ENCODE results near the gene POU6F2. TPM values are rescaled to one million over a fixed set of nuclear protein-coding genes. Genes with fewer than 3 reads are reported as not detected.

Gene POU6F2
- total RNA-seq, 6 experiments from 2014 or later = 0.12 to 2.1 (median 0.64) TPM; not detected in 2

GRCh38 chr7:39417642-39418041 lies 439.9 kb downstream of the POU6F2 start:
- no peaks in the 10 kb centered on the region for H3K36me3 ChIP-seq
- no peaks in the 10 kb centered on the region for H3K9me3 ChIP-seq
- peaks cover 0 to 9% (median 0%) of the 10 kb centered on the region in 4 donors for H3K4me1 ChIP-seq
- intact Hi-C loops (cut with DNase I) = no loop called here
- DNase-seq = no peak
- no peak overlapping the region for H3K27ac ChIP-seq
- WGBS (ENCODE audit: insufficient coverage, low coverage, low lambda C conversion rate, missing lambda C conversion rate) = 60% methylated on average over 1 of the region's 1 CpG
- H3K27me3 ChIP-seq = no peaks in the 10 kb centered on the region
- no peak for TF ChIP-seq POLR2A (IDR thresholded peaks at IDR 0.05)
- peak in 1 of 4 donors; percentile 9 for TF ChIP-seq CTCF (IDR thresholded peaks at IDR 0.05)
- H3K4me3 ChIP-seq = no peak overlapping the region
- ATAC-seq = no peak

GRCh38 chr7:39421251-39421650 lies 443.5 kb downstream of the POU6F2 start:
- H3K36me3 ChIP-seq = no peaks in the 10 kb centered on the region
- intact Hi-C loops (cut with DNase I) = no loop called here
- 71% methylated on average over 2 of the region's 2 CpGs for WGBS (ENCODE audit: insufficient coverage, low coverage, low lambda C conversion rate, missing lambda C conversion rate)

DNA sequence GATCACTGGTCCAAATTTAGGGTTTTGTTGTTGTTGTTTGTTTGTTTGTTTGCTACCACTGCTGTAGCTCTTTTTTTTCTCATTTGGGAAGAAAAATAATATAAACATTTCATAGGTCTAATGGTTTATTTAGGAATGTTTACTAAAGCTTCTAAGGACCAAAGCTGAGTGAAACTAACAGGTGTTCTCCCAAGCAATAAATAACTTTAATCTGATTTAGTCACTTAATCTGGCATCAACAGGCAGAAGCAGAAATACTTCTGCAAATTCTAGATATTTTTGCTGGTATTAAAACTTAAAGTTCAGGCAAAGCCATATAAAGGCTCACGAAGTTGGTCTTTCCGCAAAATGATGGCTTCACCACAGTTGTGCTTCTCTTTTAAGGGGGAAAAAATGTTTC lies 444.0 kb downstream of the POU6F2 start:
- no peak for DNase-seq
- Histone ChIP-seq H3K9me3 (no peaks in the 10 kb centered on the region), H3K4me1 (no peaks in the 10 kb centered on the region), H3K36me3 (no peaks in the 10 kb centered on the region), H3K27ac (no peak overlapping the region), H3K4me3 (no peak overlapping the region), H3K27me3 (no peaks in the 10 kb centered on the region)
- TF ChIP-seq CTCF (IDR thresholded peaks at IDR 0.05) (no peak), POLR2A (IDR thresholded peaks at IDR 0.05) (no peak)
- intact Hi-C loops (cut with DNase I) = no loop called here
- 75% methylated on average over 2 of the region's 2 CpGs for WGBS (ENCODE audit: insufficient coverage, low coverage, low lambda C conversion rate, missing lambda C conversion rate)
- no peak for ATAC-seq

More at GRCh38 chr7:39421251-39421650, 443.5 kb downstream of the POU6F2 start:
- no peak overlapping the region for H3K27ac ChIP-seq
- H3K4me1 ChIP-seq = no peaks in the 10 kb centered on the region
- TF ChIP-seq POLR2A (IDR thresholded peaks at IDR 0.05) = no peak
- no peaks in the 10 kb centered on the region for H3K27me3 ChIP-seq
- no peak for DNase-seq
- no peaks in the 10 kb centered on the region for H3K9me3 ChIP-seq
- no peak for ATAC-seq
- H3K4me3 ChIP-seq = no peak overlapping the region

GRCh38 chr7:39428221-39428620 lies 450.5 kb downstream of the POU6F2 start:
- Histone ChIP-seq H3K4me3 (no peak overlapping the region), H3K9me3 (no peaks in the 10 kb centered on the region), H3K27ac (no peak overlapping the region), H3K36me3 (no peaks in the 10 kb centered on the region), H3K27me3 (no peaks in the 10 kb centered on the region), H3K4me1 (no peaks in the 10 kb centered on the region)
- TF ChIP-seq CTCF (IDR thresholded peaks at IDR 0.05) = no peak
- no peak for TF ChIP-seq POLR2A (IDR thresholded peaks at IDR 0.05)
- DNase-seq (no peak), ATAC-seq (no peak)
- 50% methylated on average over 1 of the region's 1 CpG for WGBS (ENCODE audit: insufficient coverage, low coverage, low lambda C conversion rate, missing lambda C conversion rate)
- intact Hi-C loops (cut with DNase I) = no loop called here

DNA sequence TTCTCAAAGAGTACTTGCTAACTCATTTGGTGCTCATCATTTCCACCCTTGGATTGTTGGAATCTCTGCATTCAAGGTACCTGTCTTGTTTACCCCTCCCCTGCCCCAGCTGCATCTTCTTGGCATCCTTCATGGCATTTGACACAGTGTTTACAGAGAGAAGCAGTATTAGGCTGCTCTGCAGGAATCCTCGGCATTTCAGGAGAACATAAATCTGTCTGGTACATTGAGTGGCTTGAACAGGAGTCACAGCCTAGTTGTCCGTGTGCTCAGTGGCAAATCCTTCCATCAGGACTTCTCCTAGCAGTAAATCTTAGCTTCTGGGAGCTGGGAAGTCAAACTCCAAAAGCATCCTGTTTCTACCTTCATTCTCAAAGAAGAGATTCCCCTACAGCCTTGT lies 451.7 kb downstream of the POU6F2 start:
- Histone ChIP-seq H3K27me3 (no peaks in the 10 kb centered on the region), H3K36me3 (no peaks in the 10 kb centered on the region), H3K4me3 (no peak overlapping the region), H3K27ac (no peak overlapping the region), H3K9me3 (no peaks in the 10 kb centered on the region), H3K4me1 (no peaks in the 10 kb centered on the region)
- intact Hi-C loops (cut with DNase I) = no loop called here
- no peak for DNase-seq
- TF ChIP-seq POLR2A (IDR thresholded peaks at IDR 0.05) = no peak
- no peak for TF ChIP-seq CTCF (IDR thresholded peaks at IDR 0.05)
- no peak for ATAC-seq
- 56% methylated on average over 2 of the region's 2 CpGs for WGBS (ENCODE audit: insufficient coverage, low coverage, low lambda C conversion rate, missing lambda C conversion rate)

Measured in right lobe of liver (tissue), 6 donors.